ENCODE results near the gene ACOXL. TPM values are rescaled to one million over a fixed set of nuclear protein-coding genes. Genes with fewer than 3 reads are reported as not detected.
"Not testable (repeated sequence)": the region's sequence is repeated elsewhere in the genome, so short reads cannot be mapped to it uniquely, and the experiment has no call there.

ACOXL gene
- total and polyA plus RNA-seq, 9 donors, result 0.17 to 0.31 (median 0.23) TPM; not detected in 4

GRCh38 chr2:110690083-110690965 lies 42.0 kb upstream of the ACOXL start:
- H3K4me3 ChIP-seq, result no peak overlapping the region
- H3K36me3 ChIP-seq, result no peaks in the 10 kb centered on the region
- WGBS, 3 donors, result 87 to 91% (median 89%) methylated on average over 4 of the region's 4 CpGs
- no peaks in the 10 kb centered on the region for H3K27me3 ChIP-seq
- no peaks in the 10 kb centered on the region for H3K9me3 ChIP-seq
- intact Hi-C loops (cut with DNase I), result no loop called here
- DNase-seq, result no peak
- no peak overlapping the region for H3K27ac ChIP-seq
- no peaks in the 10 kb centered on the region for H3K4me1 ChIP-seq (ENCODE audit: insufficient read depth)
- TF ChIP-seq EP300 (IDR thresholded peaks at IDR 0.05), result no peak
- TF ChIP-seq CTCF (IDR thresholded peaks at IDR 0.05), result no peak
- no peak for TF ChIP-seq POLR2A (IDR thresholded peaks at IDR 0.05)

- intact Hi-C loops (cut with DNase I), result no loop called here
- Histone ChIP-seq H3K27me3 (no peaks in the 10 kb centered on the region), H3K9me3 (no peaks in the 10 kb centered on the region), H3K4me1 (ENCODE audit: insufficient read depth) (no peaks in the 10 kb centered on the region), H3K27ac (no peak overlapping the region), H3K4me3 (no peak overlapping the region), H3K36me3 (no peaks in the 10 kb centered on the region)
- TF ChIP-seq EP300 (IDR thresholded peaks at IDR 0.05) (no peak), CTCF (IDR thresholded peaks at IDR 0.05) (no peak), POLR2A (IDR thresholded peaks at IDR 0.05) (no peak)
- DNase-seq, result no peak
- WGBS, 3 donors, result 93 to 94% (median 93%) methylated on average over 11 of the region's 11 CpGs
These were observed 40.6 kb upstream of the ACOXL start for GRCh38 chr2:110691612-110692258.

GRCh38 chr2:110695146-110695898 lies 37.1 kb upstream of the ACOXL start:
- H3K9me3 ChIP-seq; H3K4me3 ChIP-seq; DNase-seq; H3K36me3 ChIP-seq; H3K27me3 ChIP-seq; intact Hi-C loops (cut with DNase I); H3K27ac ChIP-seq; H3K4me1 ChIP-seq (ENCODE audit: insufficient read depth): not testable (repeated sequence)
- 21 to 34% (median 34%) methylated on average over 5 of the region's 5 CpGs for WGBS, 3 donors

GRCh38 chr2:110698253-110698652 lies 34.1 kb upstream of the ACOXL start:
- H3K4me3 ChIP-seq; H3K27ac ChIP-seq; H3K4me1 ChIP-seq (ENCODE audit: insufficient read depth); H3K9me3 ChIP-seq; DNase-seq; H3K36me3 ChIP-seq; intact Hi-C loops (cut with DNase I); H3K27me3 ChIP-seq: not testable (repeated sequence)
- no CpG with 5 or more reads among the region's 6 CpGs for WGBS, 3 donors

- intact Hi-C loops (cut with DNase I), result no loop called here
- TF ChIP-seq POLR2A (IDR thresholded peaks at IDR 0.05) (no peak), CTCF (IDR thresholded peaks at IDR 0.05) (no peak), EP300 (IDR thresholded peaks at IDR 0.05) (no peak)
- Histone ChIP-seq H3K9me3 (no peaks in the 10 kb centered on the region), H3K4me1 (ENCODE audit: insufficient read depth) (no peaks in the 10 kb centered on the region), H3K27ac (no peak overlapping the region), H3K36me3 (no peaks in the 10 kb centered on the region), H3K4me3 (no peak overlapping the region), H3K27me3 (no peaks in the 10 kb centered on the region)
- no peak for DNase-seq
- 63 to 64% (median 64%) methylated on average over 2 of the region's 2 CpGs for WGBS, 3 donors
These were observed 29.6 kb upstream of the ACOXL start for GRCh38 chr2:110702514-110703380.

All from ovary (tissue), 9 donors.